SK-N-SH treated with all-trans-retinoic acid at 6 μM for 48 hours (cell line): Measurements from ENCODE around the gene CRADD.

ENCODE experiments used
- ATAC-seq: fragments of 200-7000 bp; cut with Tn5 transposase; 3 replicates; pipeline ENCODE4 v1.9.1; 2020; ENCODE audit warnings: mild to moderate bottlenecking, moderate library complexity
- ARNTL ChIP-seq: fragments of 450-650 bp; formaldehyde crosslinking; IDR thresholded peaks from 2 replicates; pipeline ENCODE4 v1.5.0; 2020; ENCODE audit warnings: low read depth, mild to moderate bottlenecking, moderate library complexity, borderline replicate concordance
- BACH2 ChIP-seq: fragments of 250-450 bp; sonication (Bioruptor Pico); IDR thresholded peaks from 2 replicates; pipeline ENCODE4 v1.9.0; 2021; ENCODE audit warnings: mild to moderate bottlenecking, borderline replicate concordance
- CSDC2 ChIP-seq: fragments of 250-450 bp; sonication (Bioruptor Pico); IDR thresholded peaks from 2 replicates; pipeline ENCODE4 v1.5.0; 2020; ENCODE audit warnings: mild to moderate bottlenecking, moderate library complexity
- ESRRG ChIP-seq: fragments of 250-450 bp; sonication (Bioruptor Pico); IDR thresholded peaks from 2 replicates; pipeline ENCODE4 v1.6.1; 2021; ENCODE audit warnings: mild to moderate bottlenecking
- GLIS3 ChIP-seq: fragments of 250-450 bp; sonication (Bioruptor Pico); IDR thresholded peaks from 2 replicates; pipeline ENCODE4 v1.5.0; 2020; ENCODE audit warnings: mild to moderate bottlenecking, moderate library complexity
- ISL1 ChIP-seq: fragments of 250-450 bp; sonication (Bioruptor Pico); IDR thresholded peaks from 2 replicates; pipeline ENCODE4 v2.1.2; 2022; ENCODE audit warnings: mild to moderate bottlenecking, moderate library complexity
- OSR1 ChIP-seq: fragments of 250-450 bp; sonication (Bioruptor Pico); IDR thresholded peaks from 2 replicates; pipeline ENCODE4 v1.8.0; 2022; ENCODE audit warnings: moderate library complexity, mild to moderate bottlenecking, inconsistent platforms
- PPARA ChIP-seq: fragments of 250-450 bp; sonication (Bioruptor Pico); IDR thresholded peaks from 2 replicates; pipeline ENCODE4 v1.5.0; 2020; ENCODE audit warnings: mild to moderate bottlenecking, borderline replicate concordance
- SNAI2 ChIP-seq: fragments of 250-450 bp; sonication (Bioruptor Pico); IDR thresholded peaks from 2 replicates; pipeline ENCODE4 v1.5.0; 2020; ENCODE audit warnings: mild to moderate bottlenecking, moderate library complexity
- TCF4 ChIP-seq: fragments of 250-450 bp; sonication (Bioruptor Pico); IDR thresholded peaks from 2 replicates; pipeline ENCODE4 v1.8.0; 2021; ENCODE audit warnings: mild to moderate bottlenecking, moderate library complexity, borderline replicate concordance
- TOX ChIP-seq: fragments of 250-450 bp; sonication (Bioruptor Pico); IDR thresholded peaks from 2 replicates; pipeline ENCODE4 v1.8.0; 2021; ENCODE audit warnings: mild to moderate bottlenecking, moderate library complexity, borderline replicate concordance
- ZC3H10 ChIP-seq: fragments of 250-450 bp; sonication (Bioruptor Pico); IDR thresholded peaks from 2 replicates; pipeline ENCODE4 v1.5.1; 2021; ENCODE audit warnings: mild to moderate bottlenecking, moderate library complexity
- ZFP3 ChIP-seq: fragments of 250-450 bp; sonication (Bioruptor Pico); IDR thresholded peaks from 2 replicates; pipeline ENCODE4 v1.5.0; 2020; ENCODE audit warnings: mild to moderate bottlenecking, moderate library complexity
- ZFP30 ChIP-seq: fragments of 450-650 bp; formaldehyde crosslinking; IDR thresholded peaks from 2 replicates; pipeline ENCODE4 v1.5.0; 2022; ENCODE audit warnings: mild to moderate bottlenecking, moderate library complexity
- ZNF565 ChIP-seq: fragments of 450-650 bp; formaldehyde crosslinking; conservative IDR thresholded peaks from 2 replicates; pipeline ENCODE4 v1.5.0; 2020; ENCODE audit warnings: low read depth, mild to moderate bottlenecking, moderate library complexity
- ZNF70 ChIP-seq: fragments of 450-650 bp; formaldehyde crosslinking; IDR thresholded peaks from 2 replicates; pipeline ENCODE4 v1.5.0; 2020; ENCODE audit warnings: mild to moderate bottlenecking, moderate library complexity
- TF ChIP-seq, protein P1 (sequence below): fragments of 250-450 bp; sonication (Bioruptor Pico); IDR thresholded peaks from 2 replicates; pipeline ENCODE4 v1.8.0; 2021; ENCODE audit warnings: low read depth, mild to moderate bottlenecking, moderate library complexity, borderline replicate concordance
- TF ChIP-seq, protein P2 (sequence below): fragments of 250-450 bp; sonication (Bioruptor Pico); IDR thresholded peaks from 2 replicates; pipeline ENCODE4 v1.5.0; 2020; ENCODE audit warnings: mild to moderate bottlenecking, moderate library complexity
- TF ChIP-seq, protein P3 (sequence below): fragments of 250-450 bp; sonication (Bioruptor Pico); IDR thresholded peaks from 2 replicates; pipeline ENCODE4 v1.5.1; 2021; ENCODE audit warnings: mild to moderate bottlenecking, moderate library complexity
- TF ChIP-seq, protein P4 (sequence below): fragments of 250-450 bp; sonication (Bioruptor Pico); IDR thresholded peaks from 2 replicates; pipeline ENCODE4 v1.8.0; 2020; ENCODE audit warnings: mild to moderate bottlenecking, moderate library complexity, borderline replicate concordance

CRADD gene

DNA sequence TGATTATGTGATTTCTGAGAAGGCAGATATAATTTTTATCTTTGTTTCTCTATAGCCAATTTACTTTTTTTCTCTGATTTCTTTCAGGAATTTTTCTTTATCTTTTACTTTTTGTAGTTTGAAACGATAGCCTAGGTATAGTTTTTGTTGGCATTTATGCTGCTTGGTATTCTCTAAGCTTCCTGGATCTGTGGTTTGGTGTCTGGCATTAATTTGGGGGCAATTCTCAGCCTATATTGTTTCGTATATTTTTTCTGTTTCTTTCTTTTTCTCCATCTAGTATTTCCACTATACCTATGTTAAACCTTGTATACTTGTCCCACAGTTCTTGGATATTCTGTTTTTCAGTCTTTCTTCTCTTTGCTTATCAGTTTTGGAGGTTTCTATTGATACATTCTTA is 45.0 kb downstream of the CRADD start:
- TF ChIP-seq ZFP3 (CRISPR knock-in tag) (no peak), CSDC2 (CRISPR knock-in tag) (no peak), ISL1 (CRISPR knock-in tag) (no peak), TCF4 (no peak), SNAI2 (no peak), ARNTL (CRISPR knock-in tag) (no peak), BACH2 (no peak), GLIS3 (CRISPR knock-in tag) (no peak), PPARA (no peak)
- TF ChIP-seq, protein P1, sequence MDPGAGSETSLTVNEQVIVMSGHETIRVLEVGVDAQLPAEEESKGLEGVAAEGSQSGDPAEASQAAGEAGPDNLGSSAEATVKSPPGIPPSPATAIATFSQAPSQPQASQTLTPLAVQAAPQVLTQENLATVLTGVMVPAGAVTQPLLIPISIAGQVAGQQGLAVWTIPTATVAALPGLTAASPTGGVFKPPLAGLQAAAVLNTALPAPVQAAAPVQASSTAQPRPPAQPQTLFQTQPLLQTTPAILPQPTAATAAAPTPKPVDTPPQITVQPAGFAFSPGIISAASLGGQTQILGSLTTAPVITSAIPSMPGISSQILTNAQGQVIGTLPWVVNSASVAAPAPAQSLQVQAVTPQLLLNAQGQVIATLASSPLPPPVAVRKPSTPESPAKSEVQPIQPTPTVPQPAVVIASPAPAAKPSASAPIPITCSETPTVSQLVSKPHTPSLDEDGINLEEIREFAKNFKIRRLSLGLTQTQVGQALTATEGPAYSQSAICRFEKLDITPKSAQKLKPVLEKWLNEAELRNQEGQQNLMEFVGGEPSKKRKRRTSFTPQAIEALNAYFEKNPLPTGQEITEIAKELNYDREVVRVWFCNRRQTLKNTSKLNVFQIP, result no peak
- no peak for ATAC-seq

DNA sequence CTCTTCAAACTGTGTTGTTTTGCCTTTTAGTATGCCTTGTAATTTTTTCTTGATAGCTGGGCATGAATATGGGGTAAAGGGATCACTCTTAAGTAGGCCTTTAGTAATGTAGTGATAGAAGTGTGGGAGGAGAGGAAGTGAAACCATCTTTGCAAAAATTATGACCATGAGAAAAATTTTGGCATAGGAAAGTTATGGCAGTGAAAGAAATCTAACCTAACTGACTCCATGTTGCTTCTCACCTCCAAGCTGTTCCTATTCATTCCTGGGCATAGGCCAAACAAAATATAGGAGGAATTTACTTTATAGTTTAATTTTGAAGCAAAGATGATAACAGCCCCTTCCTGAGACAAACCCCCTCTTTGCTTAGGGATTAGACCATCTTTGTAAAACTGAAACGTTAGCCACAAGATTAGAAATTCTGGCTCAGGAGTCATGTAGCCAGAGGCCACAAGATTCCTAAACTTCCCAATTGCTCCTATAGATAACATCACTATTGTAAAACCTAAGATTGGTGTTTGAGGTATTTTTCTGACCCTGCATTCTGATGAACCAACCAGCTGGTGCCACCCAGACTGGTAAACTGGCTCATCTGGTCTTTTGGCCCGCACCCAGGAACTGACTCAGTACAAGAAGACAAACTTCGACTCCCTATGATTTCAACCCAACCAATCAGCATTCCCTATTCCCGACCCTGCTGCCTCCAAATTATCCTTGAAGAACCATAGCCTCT is 45.8 kb downstream of the CRADD start:
- no peak for ATAC-seq
- TF ChIP-seq SNAI2 (no peak), BACH2 (no peak), ESRRG (CRISPR knock-in tag) (no peak)

DNA sequence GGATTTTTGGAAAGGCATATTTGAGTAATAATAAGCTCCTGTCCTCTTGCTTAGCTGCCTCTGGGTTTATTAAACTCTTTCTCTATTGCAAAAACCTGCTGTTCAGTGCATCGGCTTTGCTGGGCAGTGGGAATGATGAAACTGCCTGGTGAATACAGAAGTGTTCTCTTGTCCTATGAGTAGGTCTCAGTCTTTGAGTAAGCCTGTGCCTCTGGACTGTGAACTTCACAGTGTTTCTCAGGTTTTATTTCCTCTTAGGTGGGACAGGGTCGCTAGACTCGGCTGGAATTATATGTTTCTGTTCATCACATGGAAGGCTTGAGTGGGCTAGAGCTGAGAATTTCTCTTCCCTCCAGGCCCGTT is 46.4 kb downstream of the CRADD start:
- TF ChIP-seq, protein P2, sequence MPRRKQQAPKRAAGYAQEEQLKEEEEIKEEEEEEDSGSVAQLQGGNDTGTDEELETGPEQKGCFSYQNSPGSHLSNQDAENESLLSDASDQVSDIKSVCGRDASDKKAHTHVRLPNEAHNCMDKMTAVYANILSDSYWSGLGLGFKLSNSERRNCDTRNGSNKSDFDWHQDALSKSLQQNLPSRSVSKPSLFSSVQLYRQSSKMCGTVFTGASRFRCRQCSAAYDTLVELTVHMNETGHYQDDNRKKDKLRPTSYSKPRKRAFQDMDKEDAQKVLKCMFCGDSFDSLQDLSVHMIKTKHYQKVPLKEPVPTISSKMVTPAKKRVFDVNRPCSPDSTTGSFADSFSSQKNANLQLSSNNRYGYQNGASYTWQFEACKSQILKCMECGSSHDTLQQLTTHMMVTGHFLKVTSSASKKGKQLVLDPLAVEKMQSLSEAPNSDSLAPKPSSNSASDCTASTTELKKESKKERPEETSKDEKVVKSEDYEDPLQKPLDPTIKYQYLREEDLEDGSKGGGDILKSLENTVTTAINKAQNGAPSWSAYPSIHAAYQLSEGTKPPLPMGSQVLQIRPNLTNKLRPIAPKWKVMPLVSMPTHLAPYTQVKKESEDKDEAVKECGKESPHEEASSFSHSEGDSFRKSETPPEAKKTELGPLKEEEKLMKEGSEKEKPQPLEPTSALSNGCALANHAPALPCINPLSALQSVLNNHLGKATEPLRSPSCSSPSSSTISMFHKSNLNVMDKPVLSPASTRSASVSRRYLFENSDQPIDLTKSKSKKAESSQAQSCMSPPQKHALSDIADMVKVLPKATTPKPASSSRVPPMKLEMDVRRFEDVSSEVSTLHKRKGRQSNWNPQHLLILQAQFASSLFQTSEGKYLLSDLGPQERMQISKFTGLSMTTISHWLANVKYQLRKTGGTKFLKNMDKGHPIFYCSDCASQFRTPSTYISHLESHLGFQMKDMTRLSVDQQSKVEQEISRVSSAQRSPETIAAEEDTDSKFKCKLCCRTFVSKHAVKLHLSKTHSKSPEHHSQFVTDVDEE (CRISPR knock-in tag), result no peak
- TF ChIP-seq PPARA (no peak), ZC3H10 (CRISPR knock-in tag) (no peak), ESRRG (CRISPR knock-in tag) (no peak), TOX (CRISPR knock-in tag) (no peak), GLIS3 (CRISPR knock-in tag) (no peak), CSDC2 (CRISPR knock-in tag) (no peak), ZNF70 (CRISPR knock-in tag) (no peak), ZFP3 (CRISPR knock-in tag) (no peak), OSR1 (no peak), ARNTL (CRISPR knock-in tag) (no peak), BACH2 (no peak)
- TF ChIP-seq, protein P3, sequence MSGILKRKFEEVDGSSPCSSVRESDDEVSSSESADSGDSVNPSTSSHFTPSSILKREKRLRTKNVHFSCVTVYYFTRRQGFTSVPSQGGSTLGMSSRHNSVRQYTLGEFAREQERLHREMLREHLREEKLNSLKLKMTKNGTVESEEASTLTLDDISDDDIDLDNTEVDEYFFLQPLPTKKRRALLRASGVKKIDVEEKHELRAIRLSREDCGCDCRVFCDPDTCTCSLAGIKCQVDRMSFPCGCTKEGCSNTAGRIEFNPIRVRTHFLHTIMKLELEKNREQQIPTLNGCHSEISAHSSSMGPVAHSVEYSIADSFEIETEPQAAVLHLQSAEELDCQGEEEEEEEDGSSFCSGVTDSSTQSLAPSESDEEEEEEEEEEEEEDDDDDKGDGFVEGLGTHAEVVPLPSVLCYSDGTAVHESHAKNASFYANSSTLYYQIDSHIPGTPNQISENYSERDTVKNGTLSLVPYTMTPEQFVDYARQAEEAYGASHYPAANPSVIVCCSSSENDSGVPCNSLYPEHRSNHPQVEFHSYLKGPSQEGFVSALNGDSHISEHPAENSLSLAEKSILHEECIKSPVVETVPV (CRISPR knock-in tag), result no peak
- TF ChIP-seq, protein P4, sequence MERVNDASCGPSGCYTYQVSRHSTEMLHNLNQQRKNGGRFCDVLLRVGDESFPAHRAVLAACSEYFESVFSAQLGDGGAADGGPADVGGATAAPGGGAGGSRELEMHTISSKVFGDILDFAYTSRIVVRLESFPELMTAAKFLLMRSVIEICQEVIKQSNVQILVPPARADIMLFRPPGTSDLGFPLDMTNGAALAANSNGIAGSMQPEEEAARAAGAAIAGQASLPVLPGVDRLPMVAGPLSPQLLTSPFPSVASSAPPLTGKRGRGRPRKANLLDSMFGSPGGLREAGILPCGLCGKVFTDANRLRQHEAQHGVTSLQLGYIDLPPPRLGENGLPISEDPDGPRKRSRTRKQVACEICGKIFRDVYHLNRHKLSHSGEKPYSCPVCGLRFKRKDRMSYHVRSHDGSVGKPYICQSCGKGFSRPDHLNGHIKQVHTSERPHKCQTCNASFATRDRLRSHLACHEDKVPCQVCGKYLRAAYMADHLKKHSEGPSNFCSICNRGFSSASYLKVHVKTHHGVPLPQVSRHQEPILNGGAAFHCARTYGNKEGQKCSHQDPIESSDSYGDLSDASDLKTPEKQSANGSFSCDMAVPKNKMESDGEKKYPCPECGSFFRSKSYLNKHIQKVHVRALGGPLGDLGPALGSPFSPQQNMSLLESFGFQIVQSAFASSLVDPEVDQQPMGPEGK (CRISPR knock-in tag), result no peak
- TF ChIP-seq, protein P1, result no peak
- no peak for ATAC-seq

DNA sequence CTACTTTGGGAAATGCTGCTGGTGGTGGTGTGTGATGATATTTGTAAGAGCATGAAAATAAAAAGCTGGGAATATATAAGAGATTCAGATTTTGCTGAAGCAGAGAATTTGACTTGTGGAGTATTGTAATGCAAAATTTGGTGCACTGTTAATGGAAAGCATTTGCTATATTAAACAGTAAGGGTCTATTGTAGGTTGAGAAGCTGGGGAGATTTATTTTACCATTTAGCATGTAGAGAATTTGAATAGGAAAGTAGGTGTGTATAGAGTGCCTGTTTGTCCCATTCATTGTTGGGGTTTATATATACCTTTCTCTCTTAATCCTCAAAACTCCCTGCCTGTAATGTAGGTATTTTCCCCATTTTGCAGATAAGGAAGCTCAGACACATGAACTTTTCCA is 48.4 kb downstream of the CRADD start:
- ATAC-seq, result no peak
- TF ChIP-seq SNAI2 (no peak), OSR1 (no peak), ESRRG (CRISPR knock-in tag) (no peak), ZFP3 (CRISPR knock-in tag) (no peak), ZNF565 (CRISPR knock-in tag) (no peak), ZFP30 (CRISPR knock-in tag) (no peak)
- TF ChIP-seq, protein P1, result no peak
- TF ChIP-seq, protein P2 (CRISPR knock-in tag), result no peak
